Suprapubic skin (tissue), 4 donors: ENCODE measurements around the gene SARM1. TPM values are rescaled to one million over a fixed set of nuclear protein-coding genes. Genes with fewer than 3 reads are reported as not detected.

Experiments
- DNase-seq, 2 donors: peaks; one replicate each; pipeline ENCODE4 v3.0.0-alpha.2; 2019; ENCODE audit warnings: low spot score in 2 of 2
- H3K27ac ChIP-seq: fragments of 200-600 bp; sonication (generic); one replicate; pipeline ENCODE4 v1.5.1; 2019
- H3K27me3 ChIP-seq: fragments of 200-600 bp; sonication (generic); one replicate; pipeline ENCODE4 v1.5.1; 2019
- H3K36me3 ChIP-seq: fragments of 200-600 bp; sonication (generic); one replicate; pipeline ENCODE4 v1.5.1; 2019
- H3K4me1 ChIP-seq: fragments of 200-600 bp; sonication (generic); one replicate; pipeline ENCODE4 v1.5.1; 2019
- H3K4me3 ChIP-seq: fragments of 200-600 bp; sonication (generic); one replicate; pipeline ENCODE4 v1.5.1; 2019; ENCODE audit warnings: mild to moderate bottlenecking
- H3K9me3 ChIP-seq: fragments of 200-600 bp; sonication (generic); one replicate; pipeline ENCODE4 v1.5.1; 2019
- EP300 ChIP-seq: sonication (generic); formaldehyde crosslinking; IDR thresholded peaks from one replicate; pipeline ENCODE4 v1.6.1; 2017; ENCODE audit warnings: antibody characterized with exemption
- POLR2A ChIP-seq, 2 donors: fragments of 450-650 bp; IDR thresholded peaks; one replicate each; pipeline ENCODE4 v1.6.1; 2017; ENCODE audit warnings: antibody characterized with exemption in 2 of 2, mild to moderate bottlenecking in 2 of 2, moderate library complexity in 2 of 2
- POLR2AphosphoS5 ChIP-seq, 3 donors: sonication (generic); formaldehyde crosslinking; IDR thresholded peaks; one replicate each; pipeline ENCODE4 v1.6.1; 2017; ENCODE audit warnings: antibody characterized with exemption in 3 of 3
- WGBS: methylation state at CpG from one replicate; pipeline ENCODE4 v1.1.5; 2018; 5-methylcytosine and 5-hydroxymethylcytosine counted together
- total RNA-seq, 4 donors: library from RNA; depleted of rRNA; stranded (reverse); fragments of >200 nt; gene quantifications; one replicate each; pipeline ENCODE4 v1.1.0, GENCODE V29; 2016
- TF ChIP-seq, protein P1 (sequence below), 2 donors: fragments of 200-600 bp in 1 of 2; fragments of 450-650 bp in 1 of 2; sonication (generic) in 1 of 2; IDR thresholded peaks; one replicate each; pipeline ENCODE4 v1.5.1; 2016 to 2019; ENCODE audit warnings: antibody characterized with exemption in 2 of 2, mild to moderate bottlenecking in 1 of 2, moderate library complexity in 1 of 2

Gene SARM1
- total RNA-seq, 4 donors from 2014 or later = 4.0 to 17.7 (median 11.6) TPM

DNA sequence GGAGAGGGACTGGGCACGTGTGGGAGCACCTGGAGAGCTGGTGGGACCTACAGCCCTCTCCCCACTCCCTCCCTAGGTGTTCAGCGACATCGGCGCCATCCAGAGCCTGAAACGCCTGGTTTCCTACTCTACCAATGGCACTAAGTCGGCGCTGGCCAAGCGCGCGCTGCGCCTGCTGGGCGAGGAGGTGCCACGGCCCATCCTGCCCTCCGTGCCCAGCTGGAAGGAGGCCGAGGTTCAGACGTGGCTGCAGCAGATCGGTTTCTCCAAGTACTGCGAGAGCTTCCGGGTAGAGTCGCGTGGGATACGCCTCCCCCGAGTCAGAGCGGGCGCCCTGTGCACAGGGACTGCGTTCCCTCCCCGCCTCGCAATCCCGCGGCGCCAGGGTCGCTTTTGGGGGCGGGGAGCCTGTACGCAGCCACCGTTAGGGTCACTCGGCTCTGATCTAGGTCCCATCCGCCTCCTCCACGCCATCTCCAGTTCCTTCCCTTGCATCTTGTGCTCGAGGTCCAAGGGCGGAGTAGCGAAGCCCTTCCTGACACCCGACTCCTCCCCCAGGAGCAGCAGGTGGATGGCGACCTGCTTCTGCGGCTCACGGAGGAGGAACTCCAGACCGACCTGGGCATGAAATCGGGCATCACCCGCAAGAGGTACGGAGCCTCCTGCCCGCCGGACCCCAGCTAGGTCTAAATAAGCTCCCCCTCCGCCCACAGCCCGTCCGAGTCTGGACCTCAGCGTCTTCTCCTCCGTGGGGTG, 13.0 kb downstream of the SARM1 start:
- H3K9me3 ChIP-seq = no peaks in the 10 kb centered on the region
- H3K4me3 ChIP-seq = peak overlapping the region; percentile 62
- DNase-seq = peak; percentile 57 to 85
- H3K4me1 ChIP-seq = peaks cover 33% of the 10 kb centered on the region
- 22% methylated on average over 15 of the region's 56 CpGs for WGBS
- H3K27ac ChIP-seq = peak overlapping the region; percentile 44
- no peaks in the 10 kb centered on the region for H3K27me3 ChIP-seq
- H3K36me3 ChIP-seq = peaks cover 17% of the 10 kb centered on the region
- TF ChIP-seq, protein P1, sequence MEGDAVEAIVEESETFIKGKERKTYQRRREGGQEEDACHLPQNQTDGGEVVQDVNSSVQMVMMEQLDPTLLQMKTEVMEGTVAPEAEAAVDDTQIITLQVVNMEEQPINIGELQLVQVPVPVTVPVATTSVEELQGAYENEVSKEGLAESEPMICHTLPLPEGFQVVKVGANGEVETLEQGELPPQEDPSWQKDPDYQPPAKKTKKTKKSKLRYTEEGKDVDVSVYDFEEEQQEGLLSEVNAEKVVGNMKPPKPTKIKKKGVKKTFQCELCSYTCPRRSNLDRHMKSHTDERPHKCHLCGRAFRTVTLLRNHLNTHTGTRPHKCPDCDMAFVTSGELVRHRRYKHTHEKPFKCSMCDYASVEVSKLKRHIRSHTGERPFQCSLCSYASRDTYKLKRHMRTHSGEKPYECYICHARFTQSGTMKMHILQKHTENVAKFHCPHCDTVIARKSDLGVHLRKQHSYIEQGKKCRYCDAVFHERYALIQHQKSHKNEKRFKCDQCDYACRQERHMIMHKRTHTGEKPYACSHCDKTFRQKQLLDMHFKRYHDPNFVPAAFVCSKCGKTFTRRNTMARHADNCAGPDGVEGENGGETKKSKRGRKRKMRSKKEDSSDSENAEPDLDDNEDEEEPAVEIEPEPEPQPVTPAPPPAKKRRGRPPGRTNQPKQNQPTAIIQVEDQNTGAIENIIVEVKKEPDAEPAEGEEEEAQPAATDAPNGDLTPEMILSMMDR (IDR thresholded peaks at IDR 0.05) = no peak
- TF ChIP-seq POLR2A (IDR thresholded peaks at IDR 0.05) (no peak), EP300 (no peak), POLR2AphosphoS5 (IDR thresholded peaks at IDR 0.05) (no peak)

DNA sequence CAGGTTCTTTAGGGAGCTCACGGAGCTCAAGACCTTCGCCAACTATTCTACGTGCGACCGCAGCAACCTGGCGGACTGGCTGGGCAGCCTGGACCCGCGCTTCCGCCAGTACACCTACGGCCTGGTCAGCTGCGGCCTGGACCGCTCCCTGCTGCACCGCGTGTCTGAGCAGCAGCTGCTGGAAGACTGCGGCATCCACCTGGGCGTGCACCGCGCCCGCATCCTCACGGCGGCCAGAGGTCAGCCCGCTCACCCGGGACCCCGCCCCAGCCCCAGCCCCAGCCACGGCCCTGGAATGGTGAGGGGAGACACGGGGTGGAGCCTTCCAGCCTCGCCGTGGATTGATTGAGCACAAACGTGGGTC, 13.5 kb downstream of the SARM1 start:
- WGBS = 33% methylated on average over 3 of the region's 29 CpGs
- no peaks in the 10 kb centered on the region for H3K9me3 ChIP-seq
- peak overlapping the region; percentile 62 for H3K4me3 ChIP-seq
- DNase-seq = peak in 1 of 2 donors; percentile 44
- TF ChIP-seq POLR2AphosphoS5 (IDR thresholded peaks at IDR 0.05) (no peak), EP300 (no peak), POLR2A (IDR thresholded peaks at IDR 0.05) (no peak)
- TF ChIP-seq, protein P1 (IDR thresholded peaks at IDR 0.05) = no peak
- H3K4me1 ChIP-seq = peaks cover 33% of the 10 kb centered on the region
- peaks cover 23% of the 10 kb centered on the region for H3K36me3 ChIP-seq
- no peaks in the 10 kb centered on the region for H3K27me3 ChIP-seq
- peak overlapping the region; percentile 44 for H3K27ac ChIP-seq

DNA sequence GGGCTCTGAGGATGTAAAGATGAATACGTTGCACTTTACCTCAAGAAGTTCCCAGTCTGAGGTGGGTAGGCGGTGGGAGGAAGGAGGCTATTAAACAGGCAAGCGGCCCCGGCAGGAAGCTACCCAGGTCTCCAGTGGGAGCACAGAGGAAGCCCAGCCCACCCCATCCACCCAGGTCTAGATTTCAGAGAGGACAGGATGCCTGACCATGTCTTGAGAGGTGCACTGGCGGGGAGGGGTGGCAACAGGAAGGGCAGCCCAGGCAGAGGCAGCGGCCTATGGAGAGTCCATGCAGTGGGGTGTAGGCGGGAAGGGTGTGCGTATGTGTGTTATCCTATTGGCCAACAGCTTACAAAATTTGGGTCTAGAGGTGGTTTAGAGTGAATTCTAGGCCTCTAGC, 13.9 kb downstream of the SARM1 start:
- 80% methylated on average over 7 of the region's 8 CpGs for WGBS
- Histone ChIP-seq H3K9me3 (no peaks in the 10 kb centered on the region), H3K4me3 (peak overlapping the region; percentile 62), H3K36me3 (peaks cover 24% of the 10 kb centered on the region), H3K27me3 (no peaks in the 10 kb centered on the region), H3K27ac (no peak overlapping the region), H3K4me1 (peaks cover 31% of the 10 kb centered on the region)
- no peak for DNase-seq
- TF ChIP-seq EP300 = no peak
- TF ChIP-seq, protein P1 (IDR thresholded peaks at IDR 0.05) = no peak
- TF ChIP-seq POLR2AphosphoS5 (IDR thresholded peaks at IDR 0.05) = no peak
- no peak for TF ChIP-seq POLR2A (IDR thresholded peaks at IDR 0.05)

DNA sequence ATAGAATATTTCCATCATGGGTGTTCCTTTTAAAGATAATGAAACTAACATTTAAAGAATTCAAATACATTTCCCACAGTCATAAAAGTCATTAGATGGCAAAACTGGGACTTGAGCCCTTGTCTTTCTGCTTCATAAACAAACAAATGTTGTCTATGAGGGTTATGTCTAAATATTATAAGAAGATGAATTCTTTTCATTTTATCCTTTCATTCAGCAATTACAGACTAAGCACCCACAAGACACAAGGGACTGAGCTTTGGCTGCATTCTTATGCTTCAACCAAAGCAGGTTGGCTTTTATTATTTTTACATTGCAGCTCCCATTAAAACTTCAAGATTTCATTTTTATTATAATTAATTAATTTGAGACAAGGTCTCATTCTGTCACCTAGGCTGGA, 14.9 kb downstream of the SARM1 start:
- Histone ChIP-seq H3K36me3 (peaks cover 33% of the 10 kb centered on the region), H3K4me3 (no peak overlapping the region), H3K27me3 (no peaks in the 10 kb centered on the region), H3K4me1 (peaks cover 22% of the 10 kb centered on the region), H3K9me3 (no peaks in the 10 kb centered on the region), H3K27ac (no peak overlapping the region)
- TF ChIP-seq, protein P1 (IDR thresholded peaks at IDR 0.05) = no peak
- TF ChIP-seq POLR2A (IDR thresholded peaks at IDR 0.05) (no peak), EP300 (no peak)
- no peak for DNase-seq

DNA sequence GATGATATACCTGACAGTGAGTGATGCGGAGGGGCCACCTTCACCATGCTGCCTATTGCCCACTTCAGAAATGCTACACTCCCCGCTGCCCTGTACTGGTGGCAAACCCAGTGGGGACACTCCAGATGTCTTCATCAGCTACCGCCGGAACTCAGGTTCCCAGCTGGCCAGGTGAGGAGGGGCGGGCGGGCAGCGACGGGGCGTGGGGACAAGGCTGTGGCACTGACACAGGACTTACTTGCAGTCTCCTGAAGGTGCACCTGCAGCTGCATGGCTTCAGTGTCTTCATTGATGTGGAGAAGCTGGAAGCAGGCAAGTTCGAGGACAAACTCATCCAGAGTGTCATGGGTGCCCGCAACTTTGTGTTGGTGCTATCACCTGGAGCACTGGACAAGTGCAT, 16.6 kb downstream of the SARM1 start:
- H3K27ac ChIP-seq = no peak overlapping the region
- H3K36me3 ChIP-seq = peaks cover 44% of the 10 kb centered on the region
- TF ChIP-seq EP300 = no peak
- TF ChIP-seq, protein P1 (IDR thresholded peaks at IDR 0.05) = no peak
- TF ChIP-seq POLR2A (IDR thresholded peaks at IDR 0.05) = no peak
- no peak for DNase-seq
- WGBS = 90% methylated on average over 11 of the region's 11 CpGs
- H3K27me3 ChIP-seq = no peaks in the 10 kb centered on the region
- H3K4me1 ChIP-seq = peaks cover 18% of the 10 kb centered on the region
- no peaks in the 10 kb centered on the region for H3K9me3 ChIP-seq
- no peak overlapping the region for H3K4me3 ChIP-seq
